WTC11 (cell line): ENCODE results near the gene STOM.

Experiments
- CTCF ChIP-seq: fragments of 200-600 bp; IDR thresholded peaks from 2 replicates; pipeline ENCODE4 v1.8.0; 2022; ENCODE audit warnings: antibody characterized with exemption
- IRF2 ChIP-seq: sonication (generic); formaldehyde crosslinking; IDR thresholded peaks from 2 replicates; pipeline ENCODE4 v1.8.0; 2022; ENCODE audit warnings: low read depth, missing genetic modification reagents, borderline replicate concordance
- SP1 ChIP-seq: sonication (generic); formaldehyde crosslinking; conservative IDR thresholded peaks from 2 replicates; pipeline ENCODE4 v1.8.1; 2022; ENCODE audit warnings: missing genetic modification reagents

- TF ChIP-seq CTCF (no peak), IRF2 (no peak), SP1 (no peak)
Observed at GRCh38 chr9:121394292-121394691, 24.2 kb upstream of the STOM start.
